Activated gamma-delta T cell (primary cell): ENCODE data around the gene MACROD2.
"Not testable (repeated sequence)": the region's sequence is repeated elsewhere in the genome, so short reads cannot be mapped to it uniquely, and the experiment has no call there.

Source experiments
- DNase-seq: peaks from one replicate; lab custom pipeline; 2025; lab: John Stamatoyannopoulos, UW

Gene MACROD2

GRCh38 chr20:15346657-15347280 is 1351.5 kb downstream of the MACROD2 start:
- no peak for DNase-seq

- DNase-seq: no peak
Observed at GRCh38 chr20:15359056-15359455, 1363.7 kb downstream of the MACROD2 start.

DNA sequence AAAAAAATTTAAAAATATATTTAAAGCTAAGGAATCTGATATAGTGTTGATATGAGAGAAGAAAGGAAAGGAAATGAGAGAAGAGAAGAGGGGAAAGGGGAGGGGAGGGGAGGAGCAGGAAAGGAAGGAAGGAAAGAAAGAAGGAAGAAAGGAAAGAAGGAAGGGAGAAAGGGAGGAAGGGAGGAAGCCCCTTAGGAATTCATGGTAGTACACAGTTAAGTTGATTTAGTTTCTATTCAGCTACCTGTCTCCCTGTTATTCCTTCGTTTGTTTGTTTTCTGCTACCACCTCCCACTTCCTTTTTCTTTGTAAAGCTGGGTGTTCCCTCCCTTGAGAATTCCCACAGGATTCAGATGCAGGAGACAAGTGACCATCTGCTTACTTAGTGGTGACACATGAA is 1367.5 kb downstream of the MACROD2 start:
- no peak for DNase-seq

DNA sequence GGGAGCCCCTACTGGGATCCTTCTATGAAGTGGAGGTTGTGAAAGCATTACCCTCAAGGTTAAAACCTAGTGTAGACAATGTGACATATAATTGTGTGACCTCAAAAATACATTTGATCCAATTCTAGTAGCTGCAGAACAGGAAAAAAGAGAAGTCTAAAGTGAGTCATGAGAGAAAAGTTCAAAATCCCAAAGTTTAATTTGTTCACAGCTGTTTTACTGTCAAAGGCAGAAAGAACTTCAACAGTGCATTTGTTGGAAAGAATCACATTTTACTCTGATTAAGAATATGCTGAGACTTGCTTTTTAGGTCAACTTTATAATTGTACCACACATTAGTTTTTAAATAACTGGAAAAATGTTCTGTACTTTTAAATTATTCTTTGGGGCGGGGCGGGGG is 1369.5 kb downstream of the MACROD2 start:
- no peak for DNase-seq

- DNase-seq: no peak
Observed at GRCh38 chr20:15370370-15370769, 1375.1 kb downstream of the MACROD2 start.

DNA sequence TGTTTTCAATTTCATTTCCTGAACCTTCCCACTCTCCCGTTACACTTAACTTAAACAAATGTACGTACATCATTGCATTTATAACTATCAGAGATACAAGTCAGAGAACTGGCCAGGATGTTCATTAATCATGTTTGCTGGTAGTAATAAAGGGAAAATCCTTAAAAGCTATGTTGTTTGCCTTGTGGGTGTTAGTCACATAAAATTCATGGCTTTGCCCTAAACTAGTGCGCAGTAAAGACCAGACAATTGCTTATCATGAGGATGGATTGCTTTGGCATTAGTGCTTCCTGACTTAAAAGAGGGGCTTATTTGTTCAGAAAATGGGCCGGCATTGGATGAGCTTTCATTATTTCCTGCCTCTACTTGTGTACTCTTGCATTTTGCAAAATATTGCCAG is 1379.4 kb downstream of the MACROD2 start:
- DNase-seq: no peak

GRCh38 chr20:15375836-15376235 is 1380.5 kb downstream of the MACROD2 start:
- no peak for DNase-seq

GRCh38 chr20:15377603-15378002 is 1382.3 kb downstream of the MACROD2 start:
- not testable (repeated sequence) for DNase-seq

- no peak for DNase-seq
Observed at GRCh38 chr20:15378151-15378550, 1382.8 kb downstream of the MACROD2 start.

GRCh38 chr20:15379681-15380296 is 1384.5 kb downstream of the MACROD2 start:
- DNase-seq: no peak

GRCh38 chr20:15380770-15381169 is 1385.5 kb downstream of the MACROD2 start:
- DNase-seq: no peak

DNA sequence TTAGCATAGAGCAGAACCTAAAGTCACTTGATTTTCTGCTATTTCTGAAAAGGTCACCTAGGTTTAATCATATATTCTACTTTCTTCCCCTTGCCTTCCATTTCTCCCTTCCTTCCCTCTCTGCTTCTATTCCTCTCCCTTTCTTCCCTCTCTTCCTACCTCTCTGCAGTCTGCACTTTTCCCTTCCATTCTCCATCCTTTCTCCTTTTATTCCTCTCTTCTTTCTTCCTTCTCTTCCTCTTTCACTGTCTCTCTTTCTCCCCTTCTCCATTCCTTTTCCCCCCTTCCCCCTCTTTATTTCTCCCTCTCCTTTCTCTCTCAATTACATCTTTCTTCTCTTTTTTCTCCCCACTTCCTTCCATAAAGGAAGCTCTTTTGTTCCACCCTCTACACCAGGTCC is 1391.9 kb downstream of the MACROD2 start:
- no peak for DNase-seq

DNA sequence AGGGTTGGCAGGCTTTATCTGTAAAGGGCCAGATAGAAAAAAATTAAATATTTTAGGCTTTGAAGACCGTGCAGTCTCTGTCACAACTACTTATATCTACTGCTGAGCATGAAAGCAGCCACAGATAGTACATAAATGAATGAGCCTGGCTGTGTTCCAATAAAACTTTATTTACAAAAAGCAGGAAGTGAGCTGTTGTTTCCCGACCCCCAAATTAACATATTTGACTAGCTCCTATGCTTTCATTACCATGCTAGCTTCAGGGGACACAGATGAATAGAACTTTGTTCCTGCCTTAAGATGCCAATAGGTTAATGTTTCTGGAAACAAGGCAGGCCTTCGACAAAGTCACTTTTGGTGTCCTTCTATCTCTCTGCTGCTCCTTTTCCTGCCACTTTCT is 1400.1 kb downstream of the MACROD2 start:
- DNase-seq: no peak

DNA sequence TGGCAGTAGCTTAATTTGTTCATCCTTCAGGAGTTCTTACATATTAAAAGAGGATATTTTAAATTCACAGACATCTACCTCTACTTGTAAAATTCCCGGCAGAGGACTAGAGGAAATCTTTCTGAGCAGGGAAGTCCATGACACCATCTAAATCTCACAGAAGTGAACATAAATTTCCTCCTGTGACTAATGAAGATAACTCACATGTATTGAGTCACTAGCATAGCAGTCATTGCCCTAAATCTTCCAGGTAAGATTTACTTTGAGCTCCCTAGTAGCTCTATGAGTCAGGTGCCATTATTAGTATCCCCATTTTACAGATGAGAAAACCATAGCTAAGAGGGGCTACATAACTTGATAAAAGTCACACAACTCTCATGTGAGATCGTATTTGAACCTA is 1400.7 kb downstream of the MACROD2 start:
- DNase-seq: no peak

GRCh38 chr20:15396900-15397299 is 1401.6 kb downstream of the MACROD2 start:
- DNase-seq: no peak

- no peak for DNase-seq
Observed at GRCh38 chr20:15399781-15400180, 1404.5 kb downstream of the MACROD2 start.

GRCh38 chr20:15406072-15406471 is 1410.8 kb downstream of the MACROD2 start:
- no peak for DNase-seq

DNA sequence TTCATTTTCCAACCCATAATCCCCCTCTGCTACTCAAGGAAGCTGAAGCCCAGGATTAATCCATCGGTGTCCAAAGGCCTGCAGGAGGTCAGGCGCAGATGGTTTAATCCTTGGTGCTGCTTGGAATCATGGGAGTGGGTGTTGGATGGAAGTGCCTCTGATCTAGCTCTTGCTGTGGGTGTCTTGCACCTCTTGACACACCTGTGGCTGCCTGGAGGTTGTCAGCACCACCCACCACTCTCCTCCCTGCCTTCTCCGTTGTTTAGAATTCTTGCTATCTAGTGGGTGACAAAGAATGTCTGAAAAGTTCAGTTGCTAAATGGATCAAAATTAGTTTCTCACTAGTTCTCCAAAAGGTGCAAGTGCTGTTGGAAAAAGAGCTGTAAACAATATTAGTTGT is 1416.5 kb downstream of the MACROD2 start:
- DNase-seq: no peak

DNA sequence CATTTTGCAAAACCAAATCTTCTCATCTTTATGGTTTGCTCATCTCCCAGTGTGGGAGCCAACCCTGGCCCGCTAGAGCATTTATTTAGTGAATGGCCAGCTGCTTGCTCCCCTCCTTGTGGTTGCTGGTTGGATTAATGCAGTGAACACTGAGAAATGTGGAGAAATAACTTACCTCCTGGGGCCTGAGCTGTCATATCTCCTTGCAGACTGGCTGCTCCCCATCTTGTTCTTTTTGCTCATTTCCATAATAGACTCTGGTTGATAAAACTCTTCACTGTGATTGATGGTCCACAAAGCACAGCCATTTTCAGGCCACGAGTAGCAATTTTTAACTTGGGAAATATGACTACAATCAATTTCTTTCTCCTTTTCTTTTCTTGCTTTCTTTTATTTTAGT is 1420.6 kb downstream of the MACROD2 start:
- no peak for DNase-seq

GRCh38 chr20:15419856-15420255 is 1424.5 kb downstream of the MACROD2 start:
- no peak for DNase-seq

- DNase-seq: no peak
Observed at GRCh38 chr20:15422966-15423365, 1427.7 kb downstream of the MACROD2 start.

DNA sequence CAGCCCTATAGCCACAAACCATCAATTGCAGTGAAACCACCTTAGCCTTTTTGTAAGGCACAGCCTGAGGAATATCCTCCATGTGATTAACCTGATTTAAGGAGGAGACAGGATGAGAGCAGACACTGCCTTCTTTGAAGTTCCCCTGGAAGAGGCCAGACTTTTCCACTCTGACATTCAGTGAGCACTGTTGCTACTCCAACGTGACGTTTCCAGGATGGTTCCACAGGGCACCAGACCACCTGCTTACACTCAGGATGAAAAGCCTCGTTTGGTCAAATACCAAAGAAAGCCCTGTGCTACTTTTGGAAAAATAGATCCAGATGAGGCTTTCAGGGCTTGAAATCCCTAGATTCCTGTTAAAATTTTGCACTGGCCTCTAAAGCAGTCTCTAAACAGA is 1444.2 kb downstream of the MACROD2 start:
- no peak for DNase-seq

- DNase-seq: no peak
Observed at GRCh38 chr20:15440049-15440820, 1444.9 kb downstream of the MACROD2 start.
